ENCODE results near the gene N4BP2L1.

Gene N4BP2L1

GRCh38 chr13:32431361-32431760 is 3.4 kb upstream of the N4BP2L1 start:
- DNase-seq (ENCODE audit: low read depth): no peak

- DNase-seq (ENCODE audit: low read depth): no peak
Observed at GRCh38 chr13:32430018-32430747, 2.3 kb upstream of the N4BP2L1 start.

GRCh38 chr13:32429433-32429909 is 1.5 kb upstream of the N4BP2L1 start:
- DNase-seq (ENCODE audit: low read depth): no peak

- DNase-seq (ENCODE audit: low read depth): no peak
Observed at GRCh38 chr13:32428581-32429432, 877 bp upstream of the N4BP2L1 start.

- peak; percentile 29 for DNase-seq (ENCODE audit: low read depth)
Observed at GRCh38 chr13:32426990-32427851, 709 bp downstream of the N4BP2L1 start.

GRCh38 chr13:32426191-32426989 is 1.5 kb downstream of the N4BP2L1 start:
- DNase-seq (ENCODE audit: low read depth): peak; percentile 5

- no peak for DNase-seq (ENCODE audit: low read depth)
Observed at GRCh38 chr13:32425158-32425557, 2.8 kb downstream of the N4BP2L1 start.

- no peak for DNase-seq (ENCODE audit: low read depth)
Observed at GRCh38 chr13:32423592-32423991, 4.3 kb downstream of the N4BP2L1 start.

- DNase-seq (ENCODE audit: low read depth): no peak
Observed at GRCh38 chr13:32419862-32420261, 8.1 kb downstream of the N4BP2L1 start.

GRCh38 chr13:32417995-32418394 is 9.9 kb downstream of the N4BP2L1 start:
- no peak for DNase-seq (ENCODE audit: low read depth)

GRCh38 chr13:32415019-32415418 is 12.9 kb downstream of the N4BP2L1 start:
- DNase-seq (ENCODE audit: low read depth): no peak

- no peak for DNase-seq (ENCODE audit: low read depth)
Observed at GRCh38 chr13:32414580-32414979, 13.3 kb downstream of the N4BP2L1 start.

GRCh38 chr13:32413284-32413683 is 14.6 kb downstream of the N4BP2L1 start:
- no peak for DNase-seq (ENCODE audit: low read depth)

- no peak for DNase-seq (ENCODE audit: low read depth)
Observed at GRCh38 chr13:32409561-32410421, 18.1 kb downstream of the N4BP2L1 start.

GRCh38 chr13:32409001-32409313 is 19.0 kb downstream of the N4BP2L1 start:
- DNase-seq (ENCODE audit: low read depth): no peak

- no peak for DNase-seq (ENCODE audit: low read depth)
Observed at GRCh38 chr13:32408296-32409000, 19.5 kb downstream of the N4BP2L1 start.

- DNase-seq (ENCODE audit: low read depth): no peak
Observed at GRCh38 chr13:32407854-32408253, 20.1 kb downstream of the N4BP2L1 start.

GRCh38 chr13:32403108-32403507 is 24.8 kb downstream of the N4BP2L1 start:
- no peak for DNase-seq (ENCODE audit: low read depth)

- no peak for DNase-seq (ENCODE audit: low read depth)
Observed at GRCh38 chr13:32391101-32391619, 36.8 kb downstream of the N4BP2L1 start.

GRCh38 chr13:32390484-32390883 is 37.4 kb downstream of the N4BP2L1 start:
- no peak for DNase-seq (ENCODE audit: low read depth)

Data from activated T-cell treated with anti-CD3 and anti-CD28 coated beads for 1 hour (primary cell).